GM21717 (cell line): ENCODE data around the gene MYLK4.
A peak's percentile ranks its signal among the peaks of the same experiment; 100 is the strongest.
"Not testable (repeated sequence)": the region's sequence is repeated elsewhere in the genome, so short reads cannot be mapped to it uniquely, and the experiment has no call there.

ENCODE experiments used
- ATAC-seq: cut with Tn5 transposase; IDR thresholded peaks from one replicate; pipeline ENCODE4 v1.9.1; 2021; ENCODE audit warnings: mild to moderate bottlenecking, moderate library complexity; ENCODE audit not compliant: unreplicated experiment

Gene MYLK4

GRCh38 chr6:2780102-2780737 lies 29.5 kb upstream of the MYLK4 start:
- ATAC-seq: no peak

- ATAC-seq: no peak
These were observed 26.5 kb upstream of the MYLK4 start for GRCh38 chr6:2777249-2777648.

- no peak for ATAC-seq
These were observed 24.3 kb upstream of the MYLK4 start for GRCh38 chr6:2775003-2775402.

DNA sequence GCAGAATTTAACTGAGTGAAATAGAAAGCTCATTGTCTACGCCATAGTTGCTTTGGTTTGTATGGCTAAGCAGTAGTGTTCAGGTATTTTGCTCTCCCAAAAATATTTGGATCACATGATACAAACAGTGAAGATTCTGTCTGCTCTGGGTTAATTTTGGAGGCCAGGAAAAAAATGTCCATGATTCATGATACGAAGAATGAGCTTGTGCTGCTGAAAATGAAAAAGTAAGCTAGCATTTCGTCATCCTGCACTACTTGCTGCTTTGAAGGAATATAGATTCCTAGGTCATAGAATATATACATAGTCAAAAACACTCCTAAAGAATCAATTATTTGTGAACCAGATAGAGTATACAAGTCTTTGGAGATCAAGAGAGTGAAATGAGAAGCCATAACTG lies 22.7 kb upstream of the MYLK4 start:
- ATAC-seq: no peak

- ATAC-seq: no peak
These were observed 22.1 kb upstream of the MYLK4 start for GRCh38 chr6:2772840-2773239.

DNA sequence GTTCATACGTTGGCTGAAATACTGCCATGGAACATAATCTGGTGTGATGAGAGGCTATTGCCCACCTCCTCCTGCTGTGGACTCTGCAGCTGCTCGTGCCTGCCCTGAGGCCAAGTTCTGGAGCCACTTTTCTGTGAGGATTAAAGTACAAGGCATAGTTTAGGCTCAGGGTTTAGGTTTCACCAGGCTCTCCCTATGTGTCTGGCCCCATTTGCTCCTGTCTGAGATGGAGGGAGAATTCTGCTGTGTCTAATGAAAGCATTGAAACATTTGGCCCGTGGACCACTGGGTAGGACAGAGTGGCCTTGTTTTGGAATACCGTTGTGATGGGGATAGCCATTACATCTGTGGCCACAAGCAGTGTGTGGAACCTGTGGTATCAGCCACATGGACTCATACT lies 20.4 kb upstream of the MYLK4 start:
- ATAC-seq: no peak

GRCh38 chr6:2770171-2770570 lies 19.4 kb upstream of the MYLK4 start:
- ATAC-seq: no peak

DNA sequence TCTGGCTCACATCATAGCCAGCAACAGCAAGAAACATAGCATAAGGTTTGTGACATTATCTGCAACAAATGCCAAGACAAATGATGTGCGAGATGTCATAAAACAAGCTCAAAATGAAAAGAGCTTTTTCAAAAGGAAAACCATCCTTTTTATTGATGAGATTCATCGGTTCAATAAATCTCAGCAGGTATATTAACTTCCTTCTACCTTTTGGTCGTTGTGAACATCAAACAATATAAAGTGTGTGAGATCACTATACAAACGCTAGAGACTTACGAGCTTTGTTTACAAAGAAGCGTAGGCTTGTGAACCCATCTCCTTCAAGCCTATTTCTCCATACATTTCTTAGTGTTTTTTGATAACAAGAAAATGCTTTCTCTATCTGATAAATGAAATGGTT lies 18.0 kb upstream of the MYLK4 start:
- ATAC-seq: no peak

DNA sequence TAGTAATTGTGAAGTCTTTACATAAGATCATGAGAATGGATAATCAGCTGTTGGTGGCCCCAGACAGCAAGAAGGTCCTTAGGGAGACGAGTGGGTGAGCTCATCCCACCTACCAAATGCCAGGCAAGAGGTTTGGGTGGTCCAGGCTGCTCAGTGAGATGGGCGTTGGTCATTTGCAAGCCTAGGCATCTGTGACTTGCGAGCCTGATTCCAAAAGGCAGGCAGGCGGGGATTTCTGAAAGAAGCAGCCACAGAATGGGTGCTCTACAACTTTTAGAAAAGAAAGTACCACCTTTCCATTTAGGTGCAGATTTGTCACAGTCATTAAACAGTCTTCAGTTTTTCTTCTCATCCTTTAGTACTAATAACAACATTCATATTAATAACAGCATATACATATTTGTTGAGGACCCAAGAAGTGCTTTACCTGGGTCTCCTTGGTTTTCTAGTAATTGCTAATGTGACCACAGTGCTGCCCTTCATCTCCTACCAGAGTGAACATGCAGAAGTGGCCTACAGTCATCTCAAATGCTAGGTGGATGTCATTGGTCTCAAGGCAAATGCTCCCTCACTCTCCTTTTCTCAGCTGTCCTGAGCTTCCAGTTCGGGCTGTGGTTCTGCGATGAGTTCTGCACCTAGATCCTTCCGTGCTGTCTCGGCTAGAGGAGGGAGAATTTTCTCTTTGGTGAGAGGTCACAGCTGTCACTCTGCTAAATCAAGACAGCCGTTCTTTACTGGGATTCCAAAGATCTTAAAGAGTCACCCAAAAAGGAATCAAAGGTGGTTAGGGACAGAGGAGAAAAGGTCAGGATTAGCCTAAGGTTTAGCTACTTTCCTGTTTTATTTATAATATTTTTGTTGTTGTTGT lies 17.2 kb upstream of the MYLK4 start:
- no peak for ATAC-seq

DNA sequence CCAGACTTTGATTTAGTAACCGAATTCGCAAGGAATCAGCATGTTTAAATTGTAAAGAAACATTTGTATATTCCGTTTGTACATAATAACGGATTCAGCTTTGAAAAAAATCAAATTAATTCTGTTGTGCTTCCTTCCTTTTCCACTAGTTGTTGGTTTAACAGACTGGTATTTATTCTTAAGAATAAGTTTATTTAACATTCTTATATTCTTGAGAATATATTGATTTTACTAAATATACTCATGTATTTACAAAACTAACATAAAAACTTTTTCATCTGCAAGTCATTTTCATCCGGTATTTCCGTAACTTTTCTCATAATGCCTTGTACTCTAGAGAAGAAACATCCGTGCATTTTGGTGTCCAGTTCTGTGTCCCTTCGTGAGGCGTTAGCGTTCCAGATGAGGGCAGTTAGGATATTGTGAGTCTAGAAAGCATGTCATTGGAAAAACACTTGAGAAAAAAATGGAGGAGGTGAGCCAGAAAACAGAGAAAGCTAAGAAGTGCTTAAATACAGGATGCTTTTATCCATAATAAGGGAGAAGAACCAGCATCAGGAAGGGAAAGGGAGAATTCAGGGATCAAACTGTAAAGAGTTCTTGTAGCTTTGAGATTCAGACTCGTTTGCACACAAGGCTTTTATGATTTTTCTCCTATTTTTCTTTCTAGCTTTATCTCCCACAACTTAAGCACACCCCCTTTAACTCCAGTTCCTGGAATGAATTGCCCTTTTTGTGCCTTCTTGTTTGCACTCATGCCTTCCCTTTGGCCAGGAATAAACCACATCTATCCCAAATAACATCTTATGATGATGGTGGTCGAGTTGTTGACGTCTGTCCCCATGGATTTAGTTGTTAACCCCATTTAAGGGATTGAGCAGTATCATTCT lies 16.3 kb upstream of the MYLK4 start:
- no peak for ATAC-seq

GRCh38 chr6:2765896-2766766 lies 15.4 kb upstream of the MYLK4 start:
- peak; percentile 26 for ATAC-seq

- ATAC-seq: peak; percentile 82
These were observed 14.6 kb upstream of the MYLK4 start, which contains the start of gene WRNIP1 for GRCh38 chr6:2765166-2765895. WRNIP1 (plus strand) TSS chr6:2765393; CDS start chr6:2765623, 230 bp downstream.

DNA sequence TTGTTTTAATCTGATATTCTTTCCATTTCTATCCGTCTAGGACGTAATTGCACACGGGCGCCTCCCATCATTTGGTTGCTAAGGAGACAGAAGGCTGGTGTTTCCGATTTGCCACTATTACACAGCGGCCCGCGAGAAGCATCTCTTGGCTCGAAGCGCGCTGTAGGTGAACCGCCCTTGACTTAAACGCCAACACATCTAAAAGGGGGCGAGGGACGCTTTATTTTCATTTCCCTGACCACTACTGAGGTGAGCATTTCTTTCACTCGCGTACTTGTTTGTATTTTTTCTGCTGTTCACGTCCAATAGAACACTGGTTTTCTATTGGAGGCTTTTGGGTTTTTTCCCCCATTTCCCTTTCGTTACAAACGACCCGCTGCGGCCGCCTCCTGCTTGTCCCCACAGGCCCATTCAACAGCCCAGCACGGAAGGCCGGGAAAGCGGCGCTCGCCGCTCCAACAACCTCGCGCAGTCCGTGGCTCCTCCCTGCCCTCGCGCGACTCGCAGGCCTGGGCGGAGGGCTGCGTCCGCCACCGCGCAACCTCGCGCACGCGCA lies 14.0 kb upstream of the MYLK4 start:
- ATAC-seq: peak; percentile 59

DNA sequence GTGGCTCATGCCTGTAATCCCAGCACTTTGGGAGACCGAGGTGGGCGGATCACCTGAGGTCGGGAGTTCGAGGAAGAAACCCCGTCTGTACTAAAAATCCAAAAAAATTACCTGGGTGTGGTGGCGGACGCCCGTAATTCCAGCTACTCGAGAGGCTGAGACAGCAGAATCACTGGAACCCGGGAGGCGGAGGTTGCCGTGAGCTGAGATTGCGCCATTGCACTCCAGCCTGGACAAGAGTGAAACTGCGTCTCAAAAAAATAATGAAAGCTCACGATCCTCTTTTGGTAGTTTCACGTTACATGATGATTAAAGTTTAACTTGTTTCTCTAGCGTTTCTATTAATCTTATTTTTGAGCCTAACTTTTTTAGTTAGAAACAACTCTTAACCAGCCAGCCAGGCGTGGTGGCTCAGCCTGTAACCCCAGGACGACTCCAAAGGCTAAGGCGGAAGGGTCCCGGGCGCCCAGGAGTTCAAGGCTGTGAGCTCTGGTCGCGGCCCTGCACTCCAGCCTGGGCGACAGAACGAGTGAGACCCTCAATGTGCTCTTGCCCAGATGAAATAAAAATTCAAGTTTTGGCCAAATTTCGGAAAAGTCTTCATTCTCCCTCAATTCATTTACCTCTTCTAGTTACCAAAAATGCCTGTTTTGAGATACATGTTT lies 13.3 kb upstream of the MYLK4 start:
- no peak for ATAC-seq

DNA sequence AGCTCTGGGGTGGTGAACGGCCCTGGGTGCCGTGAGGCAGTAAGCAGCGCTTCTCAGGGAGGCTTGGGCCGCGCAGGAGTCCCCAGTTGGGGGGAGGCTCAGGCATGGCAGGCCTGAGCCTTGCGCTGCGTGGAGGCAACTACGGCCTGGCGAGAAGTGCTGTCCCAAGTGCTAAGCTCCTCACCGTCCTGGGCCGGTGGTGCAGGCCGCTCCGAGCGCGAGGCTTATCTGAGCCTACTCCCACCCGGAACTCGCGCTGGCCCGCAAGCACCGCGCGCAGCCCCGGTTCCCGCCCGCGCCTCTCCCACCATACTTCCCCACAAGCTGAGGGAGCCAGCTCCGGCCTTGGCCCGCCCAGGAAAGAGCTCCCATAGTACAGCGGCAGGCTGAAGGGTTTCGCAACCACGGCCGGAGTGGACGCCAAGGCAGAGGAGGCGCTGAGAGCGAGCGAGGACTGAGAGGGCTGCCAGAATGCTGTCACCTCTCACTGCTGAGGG lies 12.7 kb upstream of the MYLK4 start:
- no peak for ATAC-seq

DNA sequence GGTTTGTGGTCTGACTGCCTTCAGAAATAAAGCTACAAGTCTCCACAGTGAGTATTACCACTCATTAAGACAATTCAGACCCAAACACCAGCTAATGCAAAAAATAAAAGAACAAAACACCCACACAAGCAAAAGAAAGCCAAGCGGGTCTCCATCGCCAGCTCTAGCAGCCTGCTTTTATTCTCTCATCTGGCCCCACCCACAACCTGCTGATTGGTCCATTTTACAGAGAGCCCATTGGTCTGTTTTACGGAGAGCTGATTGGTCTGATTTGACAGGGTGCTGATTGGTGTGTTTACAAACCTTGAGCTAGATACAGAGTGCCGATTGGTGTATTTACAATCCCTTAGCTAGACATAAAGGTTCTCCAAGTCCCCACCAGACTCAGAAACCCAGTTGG lies 12.1 kb upstream of the MYLK4 start:
- not testable (repeated sequence) for ATAC-seq

DNA sequence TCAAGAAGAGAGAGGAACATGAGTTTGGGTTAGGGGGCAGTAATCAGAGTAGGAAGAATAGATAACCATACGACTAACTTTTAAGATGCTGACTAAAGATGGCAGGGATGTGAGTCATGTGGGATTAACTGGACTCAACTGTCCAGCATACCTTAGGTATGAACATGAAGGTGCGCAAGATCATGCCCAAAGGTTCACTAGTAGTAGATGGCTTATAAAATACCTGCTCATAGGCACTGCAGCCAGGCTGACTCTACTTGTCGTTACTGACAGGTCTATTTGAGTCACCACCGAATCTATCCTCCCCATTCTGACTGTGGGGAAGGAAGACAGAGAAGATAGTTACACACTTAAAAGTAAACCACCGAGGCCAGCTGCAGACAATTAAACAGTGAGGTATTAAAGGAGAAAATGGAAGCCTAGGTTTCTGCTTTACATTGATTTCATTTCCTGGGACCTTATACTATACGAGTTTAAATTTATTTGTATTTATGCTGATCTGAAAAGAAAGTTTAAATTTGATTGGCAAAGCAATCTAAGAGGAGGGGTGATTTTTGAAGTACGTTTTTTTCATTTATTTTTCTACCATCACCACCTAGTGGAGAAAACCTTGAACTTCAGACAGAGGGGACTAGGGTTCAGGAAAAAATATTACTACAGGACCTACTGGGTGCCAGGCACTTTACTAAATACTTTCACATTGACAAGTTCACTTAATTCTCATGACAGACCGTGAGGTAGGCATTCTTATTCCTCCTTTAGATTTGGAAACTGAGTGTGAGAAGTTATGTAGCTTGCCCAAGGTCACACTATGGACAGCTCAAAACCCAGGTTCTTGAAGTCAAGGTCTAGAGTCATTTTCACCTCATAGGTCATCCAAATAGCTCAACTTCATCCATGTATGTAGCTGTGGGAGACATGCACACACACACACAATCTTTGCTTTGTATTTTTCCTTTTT lies 10.4 kb upstream of the MYLK4 start:
- ATAC-seq: no peak

DNA sequence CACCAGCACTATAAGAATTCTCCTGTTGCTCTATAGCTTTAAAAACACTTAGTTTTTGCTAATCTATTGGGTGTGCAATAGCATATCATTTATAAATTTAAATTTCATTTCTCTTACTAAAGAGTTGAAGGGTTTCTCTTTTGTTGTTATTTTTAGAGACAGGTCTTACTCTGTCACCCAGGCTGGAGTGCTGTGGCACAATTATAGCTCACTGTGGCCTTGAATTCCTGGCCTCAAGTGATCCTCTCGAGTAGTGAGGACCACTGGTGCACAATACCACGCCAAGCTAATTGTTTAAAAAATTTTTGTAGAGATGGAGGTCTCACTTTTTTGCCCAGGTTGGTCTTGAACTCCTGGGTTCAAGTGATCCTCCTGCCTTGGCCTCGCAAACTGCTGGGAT lies 8.3 kb upstream of the MYLK4 start:
- no peak for ATAC-seq
